ENCODE measurements around the gene LGI1. TPM values are rescaled to one million over a fixed set of nuclear protein-coding genes. Genes with fewer than 3 reads are reported as not detected.

Gene LGI1
- total RNA-seq, 2 donors from 2014 or later: 0.60 to 2.6 TPM

- peak; percentile 52 for DNase-seq
- Histone ChIP-seq H3K27ac (ENCODE audit: low read depth, low read length) (peak overlapping the region; percentile 1), H3K27me3 (ENCODE audit: control insufficient read depth, insufficient read depth, low read length, poor library complexity, severe bottlenecking) (no peaks in the 10 kb centered on the region), H3K4me1 (ENCODE audit: control insufficient read depth, insufficient read depth, low read length) (peaks cover 45% of the 10 kb centered on the region), H3K4me3 (ENCODE audit: low read length) (no peak overlapping the region), H3K9me3 (ENCODE audit: control insufficient read depth, low read length) (no peaks in the 10 kb centered on the region), H3K9ac (ENCODE audit: extremely low read depth, low read length, poor library complexity, severe bottlenecking) (no peak overlapping the region), H3K36me3 (ENCODE audit: control insufficient read depth, insufficient read depth, low read length) (no peaks in the 10 kb centered on the region)
- H3K27me3 Mint-ChIP-seq (ENCODE audit: insufficient read depth): no peaks in the 10 kb centered on the region
- H3K4me1 Mint-ChIP-seq: peaks cover 90% of the 10 kb centered on the region
- no peak overlapping the region for H3K4me3 Mint-ChIP-seq
- H3K27ac Mint-ChIP-seq: no peak overlapping the region
- TF ChIP-seq, protein P1, sequence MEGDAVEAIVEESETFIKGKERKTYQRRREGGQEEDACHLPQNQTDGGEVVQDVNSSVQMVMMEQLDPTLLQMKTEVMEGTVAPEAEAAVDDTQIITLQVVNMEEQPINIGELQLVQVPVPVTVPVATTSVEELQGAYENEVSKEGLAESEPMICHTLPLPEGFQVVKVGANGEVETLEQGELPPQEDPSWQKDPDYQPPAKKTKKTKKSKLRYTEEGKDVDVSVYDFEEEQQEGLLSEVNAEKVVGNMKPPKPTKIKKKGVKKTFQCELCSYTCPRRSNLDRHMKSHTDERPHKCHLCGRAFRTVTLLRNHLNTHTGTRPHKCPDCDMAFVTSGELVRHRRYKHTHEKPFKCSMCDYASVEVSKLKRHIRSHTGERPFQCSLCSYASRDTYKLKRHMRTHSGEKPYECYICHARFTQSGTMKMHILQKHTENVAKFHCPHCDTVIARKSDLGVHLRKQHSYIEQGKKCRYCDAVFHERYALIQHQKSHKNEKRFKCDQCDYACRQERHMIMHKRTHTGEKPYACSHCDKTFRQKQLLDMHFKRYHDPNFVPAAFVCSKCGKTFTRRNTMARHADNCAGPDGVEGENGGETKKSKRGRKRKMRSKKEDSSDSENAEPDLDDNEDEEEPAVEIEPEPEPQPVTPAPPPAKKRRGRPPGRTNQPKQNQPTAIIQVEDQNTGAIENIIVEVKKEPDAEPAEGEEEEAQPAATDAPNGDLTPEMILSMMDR (conservative IDR thresholded peaks at IDR 0.05): no peak
- H3K36me3 Mint-ChIP-seq (ENCODE audit: low read depth): no peaks in the 10 kb centered on the region
- no peaks in the 10 kb centered on the region for H3K9me3 Mint-ChIP-seq
Observed at GRCh38 chr10:93752761-93753160, 5.0 kb upstream of the LGI1 start.

DNA sequence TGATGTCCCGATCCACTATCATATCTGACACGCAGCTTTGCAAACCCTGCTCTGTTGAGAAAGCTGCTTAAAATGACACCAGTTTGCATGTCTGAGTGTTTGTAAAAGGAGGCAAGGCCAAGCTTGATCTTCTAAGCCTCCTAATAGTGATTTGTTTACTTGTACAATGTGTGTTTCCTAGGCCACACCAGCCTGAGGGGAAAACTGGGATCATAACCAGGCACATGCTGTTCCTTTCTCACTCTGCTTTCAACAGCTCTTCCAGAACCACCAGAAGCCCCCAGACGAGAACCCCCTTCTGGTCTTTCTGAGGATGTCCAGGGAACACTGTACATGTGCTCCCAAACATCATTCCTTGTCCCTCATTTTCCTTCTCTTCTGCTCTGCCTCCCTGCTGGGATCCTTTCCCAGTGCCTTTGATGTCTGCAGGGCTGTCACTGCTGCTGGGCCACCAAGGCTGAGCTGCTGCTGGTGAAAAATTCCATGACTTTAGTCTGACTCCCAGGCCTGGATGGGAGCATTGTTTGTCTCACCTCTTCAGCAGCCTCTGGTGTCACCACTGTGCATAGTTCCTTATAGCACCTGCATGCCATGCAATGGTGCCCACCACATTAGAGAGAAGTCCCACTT, 4.0 kb upstream of the LGI1 start:
- Histone ChIP-seq H3K9me3 (ENCODE audit: control insufficient read depth, low read length) (no peaks in the 10 kb centered on the region), H3K4me1 (ENCODE audit: control insufficient read depth, insufficient read depth, low read length) (peaks cover 53% of the 10 kb centered on the region), H3K4me3 (ENCODE audit: low read length) (no peak overlapping the region), H3K27me3 (ENCODE audit: control insufficient read depth, insufficient read depth, low read length, poor library complexity, severe bottlenecking) (no peaks in the 10 kb centered on the region), H3K36me3 (ENCODE audit: control insufficient read depth, insufficient read depth, low read length) (no peaks in the 10 kb centered on the region), H3K9ac (ENCODE audit: extremely low read depth, low read length, poor library complexity, severe bottlenecking) (peak overlapping the region; percentile 8), H3K27ac (ENCODE audit: low read depth, low read length) (peak overlapping the region; percentile 1)
- no peaks in the 10 kb centered on the region for H3K27me3 Mint-ChIP-seq (ENCODE audit: insufficient read depth)
- peak; percentile 68 for DNase-seq
- H3K4me1 Mint-ChIP-seq: peaks cover 94% of the 10 kb centered on the region
- no peak overlapping the region for H3K4me3 Mint-ChIP-seq
- peak overlapping the region; percentile 11 for H3K27ac Mint-ChIP-seq
- 84 to 100% methylated on average over 2 to 3 of the region's 3 CpGs for WGBS, 2 experiments (ENCODE audit: insufficient coverage in 1 of 2, insufficient read length in 1 of 2)
- no peaks in the 10 kb centered on the region for H3K36me3 Mint-ChIP-seq (ENCODE audit: low read depth)
- TF ChIP-seq, protein P1 (conservative IDR thresholded peaks at IDR 0.05): no peak
- H3K9me3 Mint-ChIP-seq: no peaks in the 10 kb centered on the region

DNA sequence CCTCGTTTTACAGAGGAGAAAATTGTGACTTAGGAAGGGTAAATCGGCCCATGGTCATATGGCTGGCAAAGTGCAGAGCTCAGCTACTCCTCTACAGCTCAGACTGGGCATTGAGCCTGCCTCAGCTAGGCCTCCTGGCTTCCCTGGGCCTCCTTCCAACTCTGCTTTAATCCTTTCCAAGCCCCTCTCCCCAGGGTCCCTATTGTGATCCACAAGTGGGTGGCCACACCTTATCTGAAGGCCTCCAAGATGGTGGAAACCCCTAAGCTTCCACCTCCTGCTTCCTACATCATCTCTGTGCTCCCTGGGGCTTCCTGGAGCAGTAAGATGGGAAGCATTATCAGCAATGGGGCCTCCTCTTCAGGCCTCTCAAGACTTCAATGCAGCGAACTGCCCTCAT, 3.0 kb upstream of the LGI1 start:
- TF ChIP-seq, protein P1 (conservative IDR thresholded peaks at IDR 0.05): no peak
- H3K36me3 ChIP-seq (ENCODE audit: control insufficient read depth, insufficient read depth, low read length): no peaks in the 10 kb centered on the region
- H3K9ac ChIP-seq (ENCODE audit: extremely low read depth, low read length, poor library complexity, severe bottlenecking): no peak overlapping the region
- DNase-seq: peak; percentile 80
- no peaks in the 10 kb centered on the region for H3K9me3 ChIP-seq (ENCODE audit: control insufficient read depth, low read length)
- peak overlapping the region; percentile 26 for H3K27ac ChIP-seq (ENCODE audit: low read depth, low read length)
- H3K9me3 Mint-ChIP-seq: no peaks in the 10 kb centered on the region
- H3K4me1 Mint-ChIP-seq: peaks cover 94% of the 10 kb centered on the region
- 81 to 89% methylated on average over 1 to 3 of the region's 3 CpGs for WGBS, 2 experiments (ENCODE audit: insufficient coverage in 1 of 2, insufficient read length in 1 of 2)
- H3K4me3 Mint-ChIP-seq: no peak overlapping the region
- no peaks in the 10 kb centered on the region for H3K27me3 Mint-ChIP-seq (ENCODE audit: insufficient read depth)
- H3K36me3 Mint-ChIP-seq (ENCODE audit: low read depth): no peaks in the 10 kb centered on the region
- H3K27ac Mint-ChIP-seq: peak overlapping the region; percentile 11
- peak overlapping the region; percentile 39 for H3K4me3 ChIP-seq (ENCODE audit: low read length)
- peaks cover 58% of the 10 kb centered on the region for H3K4me1 ChIP-seq (ENCODE audit: control insufficient read depth, insufficient read depth, low read length)
- no peaks in the 10 kb centered on the region for H3K27me3 ChIP-seq (ENCODE audit: control insufficient read depth, insufficient read depth, low read length, poor library complexity, severe bottlenecking)

Data from endodermal cell (in vitro differentiated cells).